ENCODE results near the gene KCTD6.

Gene KCTD6

GRCh38 chr3:58487140-58487886 is 4.6 kb upstream of the KCTD6 start:
- no peak for DNase-seq

GRCh38 chr3:58488967-58489366 is 2.9 kb upstream of the KCTD6 start:
- DNase-seq, result no peak

GRCh38 chr3:58490860-58491501 is 915 bp upstream of the KCTD6 start:
- no peak for DNase-seq

GRCh38 chr3:58492494-58492905 is 604 bp downstream of the KCTD6 start:
- DNase-seq, result peak; percentile 10 to 22

- DNase-seq, result no peak
Measured at GRCh38 chr3:58494107-58494506, 2.2 kb downstream of the KCTD6 start.

GRCh38 chr3:58495101-58495500 is 3.2 kb downstream of the KCTD6 start:
- no peak for DNase-seq

DNA sequence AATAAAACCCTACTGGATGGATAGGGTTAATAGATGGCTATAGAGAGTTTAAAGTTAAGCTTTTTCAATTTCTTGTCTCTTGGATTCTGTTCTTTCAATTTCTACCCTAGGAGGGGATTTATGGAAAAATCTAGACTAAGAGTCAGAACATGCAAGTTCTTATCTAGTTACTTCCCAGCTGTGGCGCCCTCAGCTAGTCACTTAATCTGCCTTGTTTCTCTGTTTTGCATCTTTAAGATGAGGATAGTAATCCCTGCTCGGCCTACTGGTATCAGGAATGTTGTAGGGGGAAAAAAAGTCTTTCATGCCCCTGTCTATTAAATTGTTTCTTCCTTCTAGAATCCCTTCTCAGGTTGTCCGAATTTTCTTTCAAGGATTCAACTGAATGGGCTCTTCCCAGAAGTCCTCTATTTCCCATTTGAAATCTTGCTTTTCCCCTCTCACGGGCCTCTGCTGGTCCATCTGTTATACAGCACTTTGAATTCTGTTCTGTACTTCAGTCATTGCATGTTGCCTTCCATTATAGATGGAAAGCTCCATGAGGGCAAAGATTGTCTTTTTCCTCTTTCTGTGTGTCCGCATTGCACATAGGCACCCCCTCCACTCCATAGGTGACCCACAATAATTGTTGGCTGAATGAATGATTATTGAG is 4.4 kb downstream of the KCTD6 start:
- no peak for DNase-seq

DNA sequence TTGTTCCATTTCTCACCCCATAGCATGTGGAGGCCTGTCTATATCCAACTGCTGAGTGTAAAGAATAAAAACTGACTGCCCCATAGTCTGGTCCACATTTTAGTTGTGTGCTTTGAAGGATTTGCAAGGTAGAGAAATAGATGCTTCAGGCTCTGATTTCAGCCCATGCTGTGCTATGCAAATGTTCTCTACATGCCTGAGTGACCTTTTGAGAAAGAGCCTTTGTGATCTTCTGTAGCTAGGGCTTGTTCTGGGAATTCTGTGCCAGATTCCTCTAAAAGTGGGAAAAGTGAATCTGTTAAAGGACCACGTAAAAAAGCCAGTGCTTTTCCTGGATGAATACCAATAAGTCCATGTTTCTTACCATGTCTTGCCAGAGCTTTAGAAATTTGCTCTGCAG is 5.2 kb downstream of the KCTD6 start:
- no peak for DNase-seq

DNA sequence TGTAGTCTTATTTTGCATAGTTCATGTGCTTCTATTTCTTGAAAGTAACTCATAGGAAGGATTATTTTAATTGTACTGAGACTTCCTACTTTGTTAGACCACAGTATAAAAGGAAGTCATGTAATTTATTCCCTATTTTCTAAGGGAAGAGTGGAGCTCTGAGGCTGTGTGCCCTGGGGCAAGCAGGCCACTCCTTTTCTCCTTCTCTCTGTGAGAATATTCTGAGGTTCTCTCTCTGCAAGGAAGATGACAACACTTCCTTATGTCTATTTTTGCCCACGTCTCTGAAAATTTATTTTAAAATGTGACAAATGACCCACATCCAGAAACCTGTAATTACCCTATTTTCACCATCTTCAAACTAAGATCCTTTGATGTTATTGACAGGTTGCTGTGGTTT is 11.0 kb downstream of the KCTD6 start:
- DNase-seq, result no peak

DNA sequence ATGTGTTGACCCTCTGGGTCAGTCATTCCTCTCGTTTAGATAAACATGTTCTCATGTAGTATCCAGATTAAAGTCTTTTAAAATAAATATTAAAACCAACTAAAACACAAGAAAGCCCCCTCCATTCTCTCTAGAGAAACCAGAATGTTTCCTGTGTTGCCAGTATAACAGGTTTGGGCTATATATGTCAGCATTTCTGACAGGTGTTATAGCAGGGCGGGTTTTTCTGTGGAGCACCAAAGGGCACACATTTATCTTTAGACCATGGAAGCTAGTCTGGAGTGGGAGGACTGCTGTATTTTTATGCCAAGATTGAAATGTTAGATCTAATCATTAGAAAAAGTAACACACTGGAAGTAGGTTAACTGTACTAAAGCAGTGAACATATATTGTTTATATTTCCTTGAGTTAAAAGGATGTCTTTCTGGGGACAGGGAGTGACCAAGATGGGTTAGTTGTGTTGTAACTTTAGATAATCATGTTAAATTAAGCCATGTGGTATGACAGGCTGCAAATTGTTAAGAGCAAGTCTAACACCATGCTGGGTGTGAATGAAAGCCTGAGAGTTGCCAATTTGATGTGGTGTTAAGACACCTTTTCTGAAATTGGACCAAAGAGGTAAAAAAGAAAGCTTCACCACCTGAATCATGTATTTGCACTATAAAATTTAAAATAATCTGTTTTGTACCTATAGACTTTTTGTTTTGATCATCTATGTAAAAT is 15.6 kb downstream of the KCTD6 start:
- no peak for DNase-seq

GRCh38 chr3:58508437-58508836 is 16.5 kb downstream of the KCTD6 start:
- no peak for DNase-seq

DNA sequence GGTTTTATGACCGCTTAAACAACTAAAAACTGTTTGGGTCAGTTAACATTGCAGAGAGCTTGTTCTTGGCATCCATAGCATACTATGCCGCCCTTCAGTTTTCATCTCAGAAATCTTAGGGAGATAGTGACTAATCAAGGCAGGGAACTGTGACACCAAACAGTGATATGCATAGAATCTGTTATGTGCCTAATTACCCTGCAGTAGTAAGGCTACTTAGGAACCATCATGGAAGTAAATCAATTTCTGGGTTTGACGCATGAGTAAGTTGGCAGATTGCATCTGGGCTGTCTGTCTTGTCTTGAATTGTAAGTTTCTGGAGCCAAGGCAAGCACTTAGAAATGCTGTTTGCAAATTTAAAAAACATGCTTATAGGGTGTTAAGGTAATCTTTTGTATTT is 22.5 kb downstream of the KCTD6 start:
- no peak for DNase-seq

GRCh38 chr3:58518291-58518789 is 26.4 kb downstream of the KCTD6 start:
- no peak for DNase-seq

GRCh38 chr3:58519668-58520402 is 27.9 kb downstream of the KCTD6 start:
- no peak for DNase-seq

DNA sequence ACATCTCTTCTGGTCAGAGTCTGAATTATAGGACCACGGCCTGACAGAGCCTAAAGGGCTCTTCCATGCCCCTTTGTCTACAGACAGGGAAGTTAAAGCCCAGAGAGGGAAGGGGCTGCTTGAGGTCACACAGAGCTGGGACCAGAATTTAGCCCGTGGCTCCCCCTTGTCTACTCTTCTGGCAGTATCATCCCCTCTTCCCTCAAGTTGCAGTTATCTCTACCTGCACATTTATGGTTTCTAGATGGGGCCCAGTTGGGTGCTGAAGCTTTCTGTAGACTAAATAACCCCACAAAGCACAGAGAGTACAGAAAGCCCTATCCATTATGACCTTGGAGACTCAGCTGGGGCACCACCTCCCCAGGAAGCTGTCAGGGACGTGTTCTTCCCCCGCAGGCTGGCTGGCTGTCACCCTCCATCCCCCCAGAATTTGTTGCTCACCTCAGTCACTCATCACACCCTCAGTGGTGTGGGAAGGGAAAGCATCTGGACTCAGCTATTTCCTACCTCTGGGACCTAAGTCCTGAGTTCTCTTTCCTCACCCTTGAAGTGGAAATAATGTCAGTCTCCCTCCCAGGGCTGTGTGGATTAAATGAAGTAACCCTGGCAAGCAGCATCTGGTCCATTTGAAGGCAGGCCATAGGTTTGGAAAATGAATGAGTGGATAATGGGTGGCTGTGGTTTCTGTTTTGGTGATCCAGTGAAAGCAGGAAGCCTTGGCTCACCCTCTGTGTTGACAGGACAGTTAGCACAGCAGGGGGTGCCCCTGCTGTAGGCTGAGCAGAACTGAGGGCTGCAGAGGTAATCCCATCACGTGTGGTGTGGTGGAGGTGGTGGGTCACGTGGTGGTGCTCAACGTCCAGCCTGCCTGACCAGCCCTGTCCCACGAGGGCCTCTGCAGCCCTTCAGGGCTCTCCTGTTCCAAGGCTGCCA is 28.8 kb downstream of the KCTD6 start:
- DNase-seq, result no peak

DNA sequence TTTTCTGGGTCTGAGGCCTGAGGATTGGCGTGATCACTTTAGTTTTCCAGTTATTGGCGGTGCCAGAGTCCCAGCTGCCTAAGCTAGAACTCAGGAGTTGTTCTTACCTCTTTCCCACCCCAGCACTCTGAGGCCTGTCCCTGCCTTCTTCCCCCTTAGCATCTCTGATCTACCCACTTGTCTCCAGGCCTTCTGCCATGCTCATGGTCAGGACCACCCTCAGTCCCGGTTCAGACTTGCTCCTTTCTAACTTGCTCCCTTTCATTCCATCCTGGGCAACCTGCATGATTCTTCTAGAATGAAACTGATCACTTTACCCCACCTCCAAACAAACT is 29.4 kb downstream of the KCTD6 start:
- no peak for DNase-seq

DNA sequence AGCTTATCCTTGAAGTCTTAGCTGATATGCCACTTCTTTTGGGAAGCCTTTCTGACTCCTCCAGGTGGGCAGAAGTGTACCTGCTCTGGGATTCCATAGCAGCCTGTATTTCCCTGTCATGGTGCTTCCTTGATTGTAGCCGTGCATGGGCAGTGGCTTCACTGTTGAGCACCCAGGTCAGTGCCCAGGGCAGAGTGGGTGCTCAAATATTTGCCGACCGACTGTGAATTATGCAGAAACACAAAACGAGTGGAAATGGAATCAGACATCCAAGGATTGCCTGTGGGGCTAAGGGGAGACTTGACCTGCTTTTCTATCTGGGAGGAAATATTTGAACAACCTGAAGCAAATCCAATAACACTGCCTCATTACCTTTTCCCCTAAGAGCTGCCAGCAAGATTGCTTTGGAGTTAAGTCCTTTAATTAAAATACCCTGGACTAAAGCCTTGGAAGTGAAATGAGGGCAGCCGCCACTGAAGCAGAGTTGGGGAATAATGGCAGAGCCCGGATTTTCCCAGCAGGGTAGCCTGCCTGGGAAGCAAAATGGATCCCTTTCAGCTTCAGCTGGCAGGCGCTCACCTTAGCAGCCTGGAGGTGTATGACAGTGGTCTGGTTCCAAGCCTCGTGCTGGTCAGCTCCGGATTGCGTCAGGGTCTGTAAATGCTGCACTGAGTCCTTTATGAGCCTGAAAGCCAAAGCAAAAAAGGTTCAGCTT is 30.2 kb downstream of the KCTD6 start:
- DNase-seq, result no peak

GRCh38 chr3:58522759-58523425 is 31.0 kb downstream of the KCTD6 start:
- DNase-seq, result no peak

GRCh38 chr3:58524326-58524888 is 32.5 kb downstream of the KCTD6 start:
- DNase-seq, result no peak

DNA sequence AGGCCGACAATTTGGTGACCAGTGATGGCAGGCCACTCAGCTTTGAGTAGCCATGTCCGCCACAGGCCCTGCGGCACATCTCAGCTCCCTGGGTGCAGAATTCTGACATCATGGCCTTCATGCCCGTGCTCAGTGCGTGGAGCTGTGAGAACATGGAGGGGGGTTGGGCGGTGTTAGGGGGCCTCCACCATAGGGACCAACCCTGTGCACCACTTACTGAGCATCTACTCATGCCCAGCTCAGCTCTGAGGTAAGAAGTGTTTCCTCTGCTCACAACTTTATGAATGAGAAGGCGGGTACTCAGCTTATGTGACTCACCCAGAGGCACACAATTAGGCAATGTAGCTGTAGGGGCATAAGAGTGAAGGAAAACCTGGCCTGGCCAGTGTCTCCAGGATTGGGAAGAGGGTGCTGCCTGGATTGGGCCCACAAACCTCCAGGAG is 34.6 kb downstream of the KCTD6 start:
- DNase-seq, result no peak
